Trophoblast cell (in vitro differentiated cells and primary cell): ENCODE results near the gene HSPA12B.

ENCODE experiments used
- DNase-seq, 2 donors: peaks; one replicate each; pipeline ENCODE4 v3.0.0-alpha.2; 2016
- H2AFZ ChIP-seq: 2 replicates; pipeline ENCODE4 v1.6.1; 2013; ENCODE audit warnings: low read length, moderate library complexity, mild to moderate bottlenecking; ENCODE audit not compliant: insufficient read depth, poor library complexity
- H2AK5ac ChIP-seq: 2 replicates; pipeline ENCODE4 v1.6.1; 2013; ENCODE audit warnings: mild to moderate bottlenecking, low read length
- H2BK120ac ChIP-seq: 2 replicates; pipeline ENCODE4 v1.6.1; 2013; ENCODE audit warnings: low read length, mild to moderate bottlenecking, moderate library complexity; ENCODE audit not compliant: insufficient read depth, poor library complexity
- H2BK12ac ChIP-seq: 2 replicates; pipeline ENCODE4 v1.6.1; 2013; ENCODE audit warnings: mild to moderate bottlenecking, low read length, moderate library complexity
- H2BK5ac ChIP-seq: 2 replicates; pipeline ENCODE4 v1.6.1; 2013; ENCODE audit warnings: low read length, low read depth, moderate library complexity, mild to moderate bottlenecking; ENCODE audit not compliant: poor library complexity
- H3K14ac ChIP-seq: 2 replicates; pipeline ENCODE4 v1.6.1; 2013; ENCODE audit warnings: mild to moderate bottlenecking, low read length
- H3K18ac ChIP-seq: 2 replicates; pipeline ENCODE4 v1.6.1; 2013; ENCODE audit warnings: mild to moderate bottlenecking, low read length
- H3K23ac ChIP-seq: 2 replicates; pipeline ENCODE4 v1.6.1; 2013; ENCODE audit warnings: low read length
- H3K27ac ChIP-seq: 2 replicates; pipeline ENCODE4 v1.5.1; 2013; ENCODE audit warnings: low read depth, mild to moderate bottlenecking, inconsistent platforms, low read length, moderate library complexity
- H3K27me3 ChIP-seq: 2 replicates; pipeline ENCODE4 v1.6.1; 2013; ENCODE audit warnings: inconsistent platforms, mild to moderate bottlenecking, low read length, moderate library complexity; ENCODE audit not compliant: insufficient read depth
- H3K36me3 ChIP-seq, 2 experiments: 1 replicate in 1 of 2; 2 replicates in 1 of 2; pipeline ENCODE4 v1.6.1; 2013; ENCODE audit warnings: low read length in 2 of 2, mild to moderate bottlenecking in 2 of 2, moderate library complexity in 1 of 2; ENCODE audit not compliant: insufficient read depth in 2 of 2, control insufficient read depth in 1 of 2
- H3K4ac ChIP-seq: 2 replicates; pipeline ENCODE4 v1.6.1; 2013; ENCODE audit warnings: low read depth, mild to moderate bottlenecking, low read length, moderate library complexity
- H3K4me1 ChIP-seq, 2 experiments: 1 replicate in 1 of 2; 2 replicates in 1 of 2; pipeline ENCODE4 v1.6.1; 2013; ENCODE audit warnings: low read length in 2 of 2, mild to moderate bottlenecking in 2 of 2, moderate library complexity in 1 of 2; ENCODE audit not compliant: insufficient read depth in 2 of 2, control insufficient read depth in 1 of 2
- H3K4me2 ChIP-seq: 2 replicates; pipeline ENCODE4 v1.6.1; 2013; ENCODE audit warnings: inconsistent platforms, mild to moderate bottlenecking, low read length, moderate library complexity
- H3K4me3 ChIP-seq: 2 replicates; pipeline ENCODE4 v1.5.1; 2013; ENCODE audit warnings: mild to moderate bottlenecking, low read depth, low read length, inconsistent platforms
- H3K79me1 ChIP-seq: one replicate; pipeline ENCODE4 v1.6.1; 2013; ENCODE audit warnings: low read length
- H3K79me2 ChIP-seq: 2 replicates; pipeline ENCODE4 v1.6.1; 2013; ENCODE audit warnings: low read length, mild to moderate bottlenecking; ENCODE audit not compliant: control insufficient read depth, insufficient read depth, poor library complexity
- H3K9ac ChIP-seq: 2 replicates; pipeline ENCODE4 v1.6.1; 2013; ENCODE audit warnings: mild to moderate bottlenecking, low read length
- H3K9me3 ChIP-seq: 2 replicates; pipeline ENCODE4 v1.6.1; 2013; ENCODE audit warnings: low read depth, mild to moderate bottlenecking, control low read depth, inconsistent platforms, low read length; ENCODE audit not compliant: insufficient read depth
- H4K12ac ChIP-seq: 2 replicates; pipeline ENCODE4 v1.6.1; 2013; ENCODE audit warnings: low read depth, mild to moderate bottlenecking, low read length, moderate library complexity
- H4K8ac ChIP-seq: 2 replicates; pipeline ENCODE4 v1.6.1; 2013; ENCODE audit warnings: low read depth, mild to moderate bottlenecking, low read length, moderate library complexity
- H4K91ac ChIP-seq: one replicate; pipeline ENCODE4 v1.6.1; 2013; ENCODE audit warnings: low read depth, mild to moderate bottlenecking, low read length, moderate library complexity
- WGBS: extraction: QIAGEN DNeasy Blood & Tissue Kit; methylation state at CpG from one replicate; pipeline ENCODE4 v1.1.7; 2013; ENCODE audit warnings: missing lambda C conversion rate; ENCODE audit not compliant: insufficient read length, insufficient coverage; ENCODE audit errors: extremely low coverage; 5-methylcytosine and 5-hydroxymethylcytosine counted together

HSPA12B gene

GRCh38 chr20:3781153-3781910 lies 48.8 kb downstream of the HSPA12B start, which contains the start of gene SPEF1:
SPEF1 (minus strand) TSS chr20:3781448; CDS start chr20:3781287, 161 bp downstream.
- Histone ChIP-seq H3K79me2 (peaks cover 5% of the 10 kb centered on the region), H3K4me3 (peak within 1 kb of the TSS; percentile 56), H2AK5ac (no peak within 1 kb of the TSS), H3K4ac (no peak within 1 kb of the TSS), H4K12ac (no peak within 1 kb of the TSS), H2BK12ac (no peak within 1 kb of the TSS), H3K9ac (no peak within 1 kb of the TSS), H2BK120ac (no peak within 1 kb of the TSS), H3K27me3 (peaks cover 23% of the 10 kb centered on the region), H3K14ac (no peak within 1 kb of the TSS), H3K4me2 (peak within 1 kb of the TSS; percentile 86), H3K4me1 (peaks cover 34 to 46% of the 10 kb centered on the region in 2 experiments), H4K8ac (peak within 1 kb of the TSS; percentile 2), H3K23ac (no peak within 1 kb of the TSS), H4K91ac (no peak within 1 kb of the TSS), H2AFZ (no peak within 1 kb of the TSS), H3K36me3 (peaks cover 8 to 12% of the 10 kb centered on the region in 2 experiments), H3K9me3 (peaks cover 10% of the 10 kb centered on the region), H2BK5ac (no peak within 1 kb of the TSS), H3K18ac (no peak within 1 kb of the TSS), H3K27ac (no peak within 1 kb of the TSS), H3K79me1 (peaks cover 3% of the 10 kb centered on the region)
- DNase-seq = peak; percentile 85 to 97
- WGBS = no CpG with 5 or more reads among the region's 28 CpGs

- Histone ChIP-seq H2AK5ac (no peak overlapping the region), H4K8ac (no peak overlapping the region), H3K9me3 (peaks cover 5% of the 10 kb centered on the region), H2AFZ (no peak overlapping the region), H3K79me2 (peaks cover 5% of the 10 kb centered on the region), H3K4me1 (peaks cover 31 to 43% of the 10 kb centered on the region in 2 experiments), H3K4me2 (no peak overlapping the region), H2BK120ac (no peak overlapping the region), H3K27me3 (peaks cover 15% of the 10 kb centered on the region), H2BK12ac (no peak overlapping the region), H3K4ac (no peak overlapping the region), H3K79me1 (peaks cover 3% of the 10 kb centered on the region), H3K14ac (no peak overlapping the region), H2BK5ac (no peak overlapping the region), H4K91ac (no peak overlapping the region), H3K18ac (no peak overlapping the region), H3K4me3 (no peak overlapping the region), H3K9ac (no peak overlapping the region), H3K36me3 (peaks cover 8 to 12% of the 10 kb centered on the region in 2 experiments), H4K12ac (no peak overlapping the region), H3K27ac (no peak overlapping the region), H3K23ac (no peak overlapping the region)
- WGBS = no CpG with 5 or more reads among the region's 6 CpGs
- no peak for DNase-seq
Measured at GRCh38 chr20:3782597-3782996, 50.1 kb downstream of the HSPA12B start.

GRCh38 chr20:3783068-3783489 lies 50.6 kb downstream of the HSPA12B start:
- H3K9me3 ChIP-seq = peaks cover 5% of the 10 kb centered on the region
- H2BK12ac ChIP-seq = no peak overlapping the region
- H4K12ac ChIP-seq = no peak overlapping the region
- DNase-seq = peak in 1 of 2 donors; percentile 33
- peaks cover 3% of the 10 kb centered on the region for H3K79me1 ChIP-seq
- peaks cover 26 to 38% of the 10 kb centered on the region in 2 experiments for H3K4me1 ChIP-seq
- H3K14ac ChIP-seq = no peak overlapping the region
- H3K36me3 ChIP-seq = peaks cover 8 to 12% of the 10 kb centered on the region in 2 experiments
- H3K27ac ChIP-seq = no peak overlapping the region
- no peak overlapping the region for H2BK120ac ChIP-seq
- no peak overlapping the region for H2AK5ac ChIP-seq
- peaks cover 12% of the 10 kb centered on the region for H3K27me3 ChIP-seq
- H3K9ac ChIP-seq = no peak overlapping the region
- WGBS = no CpG with 5 or more reads among the region's 2 CpGs
- no peak overlapping the region for H2BK5ac ChIP-seq
- no peak overlapping the region for H2AFZ ChIP-seq
- H3K18ac ChIP-seq = no peak overlapping the region
- H3K79me2 ChIP-seq = peaks cover 5% of the 10 kb centered on the region
- no peak overlapping the region for H3K4ac ChIP-seq
- H3K4me2 ChIP-seq = no peak overlapping the region
- no peak overlapping the region for H4K91ac ChIP-seq
- no peak overlapping the region for H3K4me3 ChIP-seq
- H3K23ac ChIP-seq = no peak overlapping the region
- H4K8ac ChIP-seq = no peak overlapping the region

GRCh38 chr20:3783511-3784195 lies 51.2 kb downstream of the HSPA12B start:
- Histone ChIP-seq H3K36me3 (peaks cover 8 to 12% of the 10 kb centered on the region in 2 experiments), H2BK120ac (no peak overlapping the region), H2BK12ac (no peak overlapping the region), H3K4me2 (no peak overlapping the region), H3K4me3 (no peak overlapping the region), H2AK5ac (no peak overlapping the region), H3K9ac (no peak overlapping the region), H3K4me1 (peaks cover 21 to 34% of the 10 kb centered on the region in 2 experiments), H3K18ac (no peak overlapping the region), H4K91ac (no peak overlapping the region), H2BK5ac (no peak overlapping the region), H3K9me3 (peaks cover 5% of the 10 kb centered on the region), H3K79me2 (peaks cover 5% of the 10 kb centered on the region), H3K23ac (no peak overlapping the region), H3K27ac (no peak overlapping the region), H3K27me3 (peaks cover 6% of the 10 kb centered on the region), H4K12ac (no peak overlapping the region), H4K8ac (no peak overlapping the region), H3K79me1 (peaks cover 3% of the 10 kb centered on the region), H3K14ac (no peak overlapping the region), H2AFZ (no peak overlapping the region), H3K4ac (no peak overlapping the region)
- DNase-seq = no peak
- no CpG with 5 or more reads among the region's 10 CpGs for WGBS
